SJCRH30 (cell line): Measurements from ENCODE around the gene TP53BP2. TPM values are rescaled to one million over a fixed set of nuclear protein-coding genes. Genes with fewer than 3 reads are reported as not detected.
"Not testable (repeated sequence)": the region's sequence is repeated elsewhere in the genome, so short reads cannot be mapped to it uniquely, and the experiment has no call there.

Experiments used
- DNase-seq, 2 experiments: peaks; one replicate each; pipeline ENCODE4 v3.0.0-alpha.2; 2015 to 2020
- H3K27ac ChIP-seq: fragments of 250-450 bp; sonication (Bioruptor Pico); 2 replicates; pipeline ENCODE4 v1.5.1; 2020; ENCODE audit warnings: mild to moderate bottlenecking, moderate library complexity
- H3K27me3 ChIP-seq: fragments of 250-450 bp; sonication (Bioruptor Pico); 2 replicates; pipeline ENCODE4 v1.5.1; 2020; ENCODE audit warnings: mild to moderate bottlenecking, moderate library complexity
- H3K36me3 ChIP-seq: fragments of 250-450 bp; sonication (Bioruptor Pico); 2 replicates; pipeline ENCODE4 v1.5.1; 2020; ENCODE audit warnings: mild to moderate bottlenecking, moderate library complexity
- H3K4me1 ChIP-seq: fragments of 250-450 bp; sonication (Bioruptor Pico); 2 replicates; pipeline ENCODE4 v1.5.1; 2020; ENCODE audit warnings: mild to moderate bottlenecking, moderate library complexity
- H3K4me3 ChIP-seq: fragments of 250-450 bp; sonication (Bioruptor Pico); 2 replicates; pipeline ENCODE4 v1.5.1; 2020; ENCODE audit warnings: mild to moderate bottlenecking, moderate library complexity
- H3K9me3 ChIP-seq: fragments of 250-450 bp; sonication (Bioruptor Pico); replicated peaks from 2 replicates; pipeline ENCODE4 v1.5.1; 2020; ENCODE audit warnings: mild to moderate bottlenecking, moderate library complexity
- total RNA-seq: library from RNA; depleted of rRNA; stranded (reverse); fragments of >200 nt; shearing (Covaris generic); gene quantifications from 2 replicates; pipeline ENCODE4 v1.2.3, GENCODE V29; 2014

TP53BP2 gene
- total RNA-seq, 1 experiment from 2014 or later: 54.4 TPM

DNA sequence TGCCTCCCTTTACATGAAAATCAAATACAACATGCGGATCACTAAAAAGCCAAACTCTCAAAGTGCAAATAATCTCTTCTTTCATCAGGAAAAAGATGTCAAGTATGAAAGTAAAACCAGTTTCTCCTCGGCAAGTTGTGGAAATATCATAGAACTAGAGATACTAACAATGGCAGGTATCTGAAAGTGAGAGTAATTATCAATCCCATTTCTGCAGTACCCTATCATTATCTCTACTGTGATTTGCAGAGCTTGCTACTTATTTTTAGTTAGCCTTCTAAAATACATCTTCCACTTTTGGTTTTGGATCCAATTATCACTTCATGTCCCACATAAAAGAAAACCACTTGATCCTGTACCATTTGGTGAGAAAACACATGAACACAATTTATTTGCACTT lies 3.0 kb downstream of the TP53BP2 start:
- no peak overlapping the region for H3K27ac ChIP-seq
- H3K4me1 ChIP-seq: peaks cover 4% of the 10 kb centered on the region; the same call in 1 of the 2 replicates
- H3K4me3 ChIP-seq: no peak overlapping the region
- no peaks in the 10 kb centered on the region for H3K9me3 ChIP-seq
- H3K36me3 ChIP-seq: no peaks in the 10 kb centered on the region
- DNase-seq: no peak
- H3K27me3 ChIP-seq: no peaks in the 10 kb centered on the region

DNA sequence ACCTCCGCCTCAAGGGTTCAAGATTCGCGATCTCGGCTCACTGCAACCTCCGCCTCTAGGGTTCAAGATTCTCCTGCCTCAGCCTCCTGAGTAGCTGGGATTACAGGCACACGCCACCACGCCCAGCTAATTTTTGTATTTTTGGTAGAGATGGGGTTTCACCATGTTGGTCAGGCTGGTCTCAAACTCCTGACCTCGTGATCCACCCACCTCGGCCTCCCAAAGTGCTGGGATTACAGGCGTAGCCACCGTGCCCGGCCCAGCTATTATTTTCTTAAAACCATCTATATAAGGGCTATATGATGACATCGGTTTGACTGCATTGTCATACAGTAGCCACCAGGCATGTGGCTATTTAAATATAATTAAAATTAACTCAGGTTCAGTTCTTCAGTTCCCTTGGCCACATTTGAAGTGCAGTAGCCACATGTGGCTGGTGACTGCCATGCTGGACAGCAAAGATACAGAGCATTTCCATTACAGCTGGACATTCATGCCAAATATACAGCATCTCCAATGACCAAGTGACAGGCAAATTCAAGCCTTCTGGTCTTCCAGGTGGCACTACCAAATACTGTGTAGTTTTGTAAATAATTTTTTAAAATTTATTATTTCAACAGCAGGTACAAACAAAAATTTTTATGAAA lies 3.6 kb downstream of the TP53BP2 start:
- H3K4me1 ChIP-seq: not testable (repeated sequence)

DNA sequence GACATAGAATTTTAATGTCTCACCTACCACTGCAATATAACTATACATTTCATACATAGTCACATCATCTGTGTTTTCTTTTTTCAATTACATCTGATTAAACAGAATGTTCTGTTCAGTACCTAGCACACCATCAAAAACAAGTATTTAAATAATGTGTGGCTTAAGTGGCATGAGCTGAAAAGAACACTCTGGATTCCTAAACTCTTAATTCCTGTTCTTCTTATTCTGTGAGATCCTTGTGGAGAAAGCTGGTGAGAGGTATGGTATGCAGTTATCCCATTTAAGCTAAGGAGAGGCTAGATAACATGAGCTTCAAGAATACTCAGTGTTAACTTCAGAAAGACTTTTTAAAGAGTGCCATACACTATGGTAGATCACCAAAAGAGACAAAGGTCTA lies 5.5 kb downstream of the TP53BP2 start:
- H3K27me3 ChIP-seq: no peaks in the 10 kb centered on the region
- no peak for DNase-seq
- no peak overlapping the region for H3K27ac ChIP-seq
- H3K9me3 ChIP-seq: no peaks in the 10 kb centered on the region
- no peaks in the 10 kb centered on the region for H3K36me3 ChIP-seq
- H3K4me3 ChIP-seq: no peak overlapping the region
- peaks cover 8% of the 10 kb centered on the region for H3K4me1 ChIP-seq

More for the DNA sequence above, 3.6 kb downstream of the TP53BP2 start:
- H3K9me3 ChIP-seq, H3K27me3 ChIP-seq, H3K27ac ChIP-seq, H3K36me3 ChIP-seq, DNase-seq, H3K4me3 ChIP-seq: not testable (repeated sequence)

DNA sequence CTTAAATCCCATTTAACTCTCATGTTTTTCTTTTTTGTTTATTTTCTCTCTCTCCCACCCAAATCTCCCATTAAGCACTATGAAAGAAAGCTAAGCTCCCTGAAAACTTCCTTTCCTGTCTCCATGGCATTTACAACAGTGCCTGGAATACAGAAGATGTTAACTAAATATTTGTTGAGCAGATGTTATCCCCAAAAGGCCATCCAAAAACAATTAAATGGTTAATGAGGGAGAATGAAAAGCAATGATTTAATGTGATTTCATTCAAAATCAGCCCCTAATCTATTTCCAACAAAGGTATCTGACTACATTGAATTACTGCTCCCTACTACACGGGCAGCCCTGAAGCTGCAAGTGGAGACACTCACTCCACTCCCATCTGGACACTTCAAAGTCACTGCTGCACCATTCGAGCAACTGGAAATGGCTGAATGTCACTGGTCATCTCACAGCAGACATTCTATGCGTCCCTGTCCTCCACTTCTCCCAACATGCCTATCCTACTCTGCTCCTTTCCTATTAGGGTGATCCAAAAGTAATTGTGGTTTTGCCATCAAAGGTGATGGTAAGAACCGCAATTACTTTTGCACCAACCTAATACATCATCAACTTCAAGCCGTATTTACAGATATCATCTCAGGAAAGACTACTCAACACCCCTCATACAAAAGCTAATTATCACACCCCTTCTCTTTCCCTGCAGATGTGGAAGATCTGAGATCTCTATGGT lies 7.5 kb downstream of the TP53BP2 start:
- H3K27me3 ChIP-seq: no peaks in the 10 kb centered on the region
- H3K9me3 ChIP-seq: no peaks in the 10 kb centered on the region
- peaks cover 8% of the 10 kb centered on the region for H3K4me1 ChIP-seq
- no peak for DNase-seq
- H3K36me3 ChIP-seq: no peaks in the 10 kb centered on the region
- no peak overlapping the region for H3K4me3 ChIP-seq
- H3K27ac ChIP-seq: no peak overlapping the region

DNA sequence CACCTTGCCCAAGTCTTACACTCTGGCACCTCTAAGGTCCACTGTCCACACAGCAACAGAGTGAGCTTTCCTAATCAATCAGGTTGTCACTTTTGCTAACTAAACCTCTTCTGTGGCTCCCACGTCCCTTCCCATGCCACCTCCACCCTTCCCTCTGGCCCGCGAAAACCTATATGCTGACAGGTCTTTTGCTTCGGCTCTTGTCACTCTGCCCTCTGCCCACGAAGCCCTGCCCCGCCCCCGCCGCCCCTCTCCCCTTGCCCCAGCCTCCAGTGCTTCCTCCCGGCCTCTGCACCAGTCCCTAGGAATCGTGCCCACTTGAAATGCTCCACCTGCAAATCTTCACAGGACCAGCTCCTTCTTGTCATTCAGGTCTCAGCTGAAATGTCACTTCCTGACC lies 8.1 kb downstream of the TP53BP2 start:
- no peak overlapping the region for H3K27ac ChIP-seq
- H3K36me3 ChIP-seq: no peaks in the 10 kb centered on the region
- peaks cover 8% of the 10 kb centered on the region for H3K4me1 ChIP-seq

DNA sequence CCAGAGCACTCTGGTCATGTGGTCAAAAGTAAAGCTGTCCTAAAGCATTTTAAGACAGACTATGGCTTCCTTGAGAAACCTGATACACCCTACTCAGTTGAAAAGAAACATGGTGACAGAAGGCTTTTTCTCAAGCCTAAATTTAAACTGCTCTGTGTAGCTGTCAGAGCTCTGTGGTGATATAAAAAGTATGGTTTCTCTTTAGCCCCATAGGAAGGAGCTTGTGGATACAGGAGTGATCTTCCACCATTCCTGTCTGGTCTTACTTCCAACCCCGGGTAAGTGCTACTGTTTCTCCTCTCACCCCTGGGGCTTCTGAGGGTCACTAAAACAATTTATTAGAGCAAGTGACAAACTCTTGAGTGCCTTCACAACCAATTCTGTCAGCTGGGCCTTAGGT lies 8.5 kb downstream of the TP53BP2 start:
- Histone ChIP-seq H3K4me3 (no peak overlapping the region), H3K27ac (no peak overlapping the region)
- DNase-seq: no peak

More for the DNA sequence above, 8.1 kb downstream of the TP53BP2 start:
- H3K9me3 ChIP-seq: no peaks in the 10 kb centered on the region
- DNase-seq: no peak
- H3K27me3 ChIP-seq: no peaks in the 10 kb centered on the region
- H3K4me3 ChIP-seq: no peak overlapping the region

DNA sequence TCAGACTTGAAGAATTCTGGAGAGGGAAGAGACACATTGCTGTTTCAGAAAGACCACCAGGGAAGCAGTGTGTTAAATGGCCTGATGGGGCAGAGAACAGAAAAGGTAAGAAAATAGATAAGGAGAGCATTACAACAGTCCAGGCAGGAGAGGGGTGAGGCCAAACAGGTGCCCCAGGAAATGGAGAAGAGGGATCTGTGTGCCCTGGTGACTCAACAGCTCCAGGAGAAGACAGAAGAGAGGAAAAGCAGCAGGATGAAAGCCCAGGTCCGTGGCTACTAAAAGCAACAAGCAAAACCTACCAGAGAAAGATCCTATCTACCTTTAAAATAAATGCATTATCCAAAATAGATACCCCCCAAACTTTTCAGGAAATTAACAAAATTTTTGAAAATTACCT lies 9.2 kb downstream of the TP53BP2 start:
- H3K36me3 ChIP-seq: no peaks in the 10 kb centered on the region
- H3K4me1 ChIP-seq: peaks cover 8% of the 10 kb centered on the region
- no peaks in the 10 kb centered on the region for H3K27me3 ChIP-seq
- no peak overlapping the region for H3K4me3 ChIP-seq
- H3K9me3 ChIP-seq: no peaks in the 10 kb centered on the region
- no peak for DNase-seq
- no peak overlapping the region for H3K27ac ChIP-seq

More for the DNA sequence above, 8.5 kb downstream of the TP53BP2 start:
- Histone ChIP-seq H3K36me3 (no peaks in the 10 kb centered on the region), H3K27me3 (no peaks in the 10 kb centered on the region), H3K9me3 (no peaks in the 10 kb centered on the region), H3K4me1 (peaks cover 8% of the 10 kb centered on the region)

DNA sequence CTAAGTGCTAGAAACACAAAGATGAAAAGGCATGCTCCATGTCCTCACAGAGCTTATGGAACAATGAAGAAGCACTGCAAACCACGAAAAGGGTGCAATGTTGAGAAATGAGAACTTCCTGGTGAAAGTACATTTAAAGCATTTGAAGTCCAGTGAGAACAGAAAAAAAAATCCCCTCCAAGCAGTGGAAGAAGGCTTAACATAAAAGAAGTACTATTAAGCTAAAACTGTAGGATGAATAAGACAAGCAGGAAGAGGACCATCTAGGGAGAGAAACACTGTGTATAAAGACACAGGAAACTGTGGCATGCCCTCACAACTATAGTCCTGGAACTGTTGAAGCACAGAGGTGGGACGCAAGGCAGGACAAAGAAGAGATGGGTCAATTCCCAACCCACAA lies 10.0 kb downstream of the TP53BP2 start:
- no peaks in the 10 kb centered on the region for H3K27me3 ChIP-seq
- no peak overlapping the region for H3K4me3 ChIP-seq
- DNase-seq: no peak
- H3K27ac ChIP-seq: no peak overlapping the region
- H3K4me1 ChIP-seq: peaks cover 4% of the 10 kb centered on the region; the same call in 1 of the 2 replicates
- no peaks in the 10 kb centered on the region for H3K9me3 ChIP-seq
- no peaks in the 10 kb centered on the region for H3K36me3 ChIP-seq

DNA sequence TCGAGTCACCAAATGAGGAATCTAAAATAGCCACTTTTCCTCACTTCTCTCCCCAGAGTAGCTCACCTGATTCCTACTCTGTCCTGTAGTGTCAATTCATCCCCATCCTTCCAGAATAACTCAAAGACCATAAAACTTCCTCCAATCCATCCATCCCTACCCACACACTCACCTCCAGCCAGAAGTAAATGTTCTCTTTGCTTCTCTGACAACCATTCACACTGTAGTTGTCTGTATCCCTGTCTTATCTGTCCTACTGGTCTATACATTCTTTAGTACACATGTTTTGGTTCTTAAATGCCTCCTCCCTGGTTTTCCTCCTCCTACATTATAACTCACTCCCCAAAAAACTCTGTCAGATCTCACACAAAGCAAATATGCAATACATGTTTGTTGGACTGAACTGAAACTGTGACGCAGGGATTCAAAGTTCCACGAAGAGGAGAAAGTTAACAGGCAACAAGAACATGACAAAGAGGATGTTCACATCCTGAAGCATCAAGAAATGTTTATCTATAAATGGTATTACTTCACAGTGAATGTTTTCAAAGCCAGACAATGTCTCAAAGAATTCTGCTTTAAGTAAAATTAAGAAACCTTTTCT lies 11.0 kb downstream of the TP53BP2 start:
- H3K27ac ChIP-seq: no peak overlapping the region
- no peak for DNase-seq

DNA sequence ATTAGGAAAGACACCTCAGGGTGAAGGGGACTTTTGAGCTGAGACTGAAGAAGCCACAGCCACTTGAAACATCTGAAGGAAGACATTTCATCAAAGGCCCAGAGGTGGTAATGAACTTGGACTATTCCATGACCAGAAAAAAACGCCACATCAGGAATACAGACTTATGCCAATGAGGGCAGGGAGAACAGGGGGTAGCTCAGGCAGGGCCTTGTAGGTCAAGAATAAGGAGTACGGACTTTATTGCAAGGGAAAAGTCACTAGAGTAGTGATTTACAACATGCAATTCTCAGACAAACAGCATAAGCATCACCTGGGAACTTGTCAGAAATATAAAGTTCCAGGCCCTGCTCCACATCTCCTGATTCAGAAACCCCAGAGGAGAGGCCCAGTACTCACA lies 11.8 kb downstream of the TP53BP2 start:
- Histone ChIP-seq H3K36me3 (no peaks in the 10 kb centered on the region), H3K4me1 (peaks cover 4% of the 10 kb centered on the region; the same call in 1 of the 2 replicates), H3K27me3 (no peaks in the 10 kb centered on the region), H3K27ac (no peak overlapping the region), H3K9me3 (no peaks in the 10 kb centered on the region), H3K4me3 (no peak overlapping the region)
- no peak for DNase-seq

More for the DNA sequence above, 11.0 kb downstream of the TP53BP2 start:
- Histone ChIP-seq H3K27me3 (no peaks in the 10 kb centered on the region), H3K4me3 (no peak overlapping the region), H3K4me1 (peaks cover 4% of the 10 kb centered on the region; the same call in 1 of the 2 replicates), H3K9me3 (no peaks in the 10 kb centered on the region), H3K36me3 (no peaks in the 10 kb centered on the region)

DNA sequence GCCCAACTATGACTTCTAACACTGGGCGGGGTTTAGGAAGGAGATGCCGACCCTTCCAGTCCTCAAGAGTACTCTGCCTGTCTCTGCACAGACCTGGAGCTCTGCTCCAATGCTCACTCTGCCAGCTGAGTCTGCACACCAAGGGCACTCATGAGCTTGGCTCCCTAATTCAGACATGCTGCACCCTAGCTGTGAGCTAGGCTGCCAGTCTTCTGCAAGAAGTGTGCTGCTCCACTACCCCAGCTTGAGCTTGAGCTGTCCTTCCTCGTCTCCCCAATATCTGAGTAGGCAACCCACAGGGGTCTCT lies 13.2 kb downstream of the TP53BP2 start:
- no peaks in the 10 kb centered on the region for H3K27me3 ChIP-seq
- H3K4me3 ChIP-seq: no peak overlapping the region
- peaks cover 4% of the 10 kb centered on the region; the same call in 1 of the 2 replicates for H3K4me1 ChIP-seq
- no peak overlapping the region for H3K27ac ChIP-seq
- DNase-seq: no peak
- H3K36me3 ChIP-seq: no peaks in the 10 kb centered on the region
- H3K9me3 ChIP-seq: no peaks in the 10 kb centered on the region

DNA sequence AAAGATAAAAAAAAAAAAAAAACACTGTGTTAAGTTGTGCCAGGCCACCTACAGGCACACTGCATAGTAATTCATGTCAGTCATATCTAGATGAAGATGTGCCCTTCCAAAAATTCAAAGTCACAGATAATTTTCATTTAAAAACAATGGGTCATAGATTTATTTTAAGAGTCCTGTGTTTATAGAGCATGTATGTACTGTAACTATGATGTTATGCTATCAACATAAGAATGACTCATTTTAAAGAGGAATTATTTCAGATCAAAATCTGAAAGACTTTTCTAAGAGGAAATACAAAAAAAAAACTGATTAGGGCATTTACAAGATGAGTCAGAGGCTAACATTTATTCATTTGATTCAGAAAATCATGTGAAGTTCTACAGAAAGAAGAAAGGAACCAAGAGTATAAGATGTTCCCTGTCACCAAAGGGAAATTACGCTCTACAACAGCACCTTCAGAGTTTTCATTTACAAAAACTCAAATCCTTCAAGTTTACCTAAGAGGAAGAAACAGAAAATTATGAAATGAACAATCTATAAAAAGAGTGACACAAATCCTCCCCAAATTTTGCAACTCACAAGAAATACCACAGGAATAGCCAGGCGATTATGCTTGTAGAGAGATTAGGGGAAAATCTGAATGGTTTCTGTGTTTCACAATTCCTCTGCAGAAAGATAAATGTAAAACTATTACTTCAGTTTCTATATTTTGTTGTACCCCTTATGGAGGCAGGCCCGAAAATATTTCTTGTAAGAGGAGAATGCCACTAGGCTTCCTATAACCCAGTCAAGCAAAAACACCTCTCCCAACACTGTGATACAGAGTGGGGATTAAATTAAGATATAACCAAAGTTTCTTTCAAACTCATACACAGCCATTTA lies 13.8 kb downstream of the TP53BP2 start:
- no peaks in the 10 kb centered on the region for H3K36me3 ChIP-seq
- no peaks in the 10 kb centered on the region for H3K4me1 ChIP-seq
- no peak overlapping the region for H3K4me3 ChIP-seq
- H3K27me3 ChIP-seq: no peaks in the 10 kb centered on the region
- H3K27ac ChIP-seq: no peak overlapping the region
- no peak for DNase-seq
- H3K9me3 ChIP-seq: no peaks in the 10 kb centered on the region

DNA sequence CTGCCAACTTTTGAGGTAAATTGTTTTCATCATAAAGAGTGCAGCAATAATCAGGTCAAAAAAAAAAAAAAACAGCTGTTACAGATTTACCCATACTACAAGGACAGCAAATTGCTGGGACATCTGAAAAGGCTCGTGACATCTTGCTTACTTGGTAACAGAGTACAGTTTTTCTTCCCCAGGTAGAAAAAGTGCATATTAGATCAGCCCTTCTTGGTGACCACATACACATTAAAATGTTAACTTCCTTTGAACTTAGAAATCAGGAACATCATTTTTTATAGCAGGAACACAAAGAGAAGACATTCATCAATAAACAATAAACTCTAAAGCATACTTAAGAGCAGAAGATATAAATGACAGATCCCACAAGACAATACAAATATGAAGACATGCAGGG lies 16.1 kb downstream of the TP53BP2 start:
- no peak overlapping the region for H3K4me3 ChIP-seq
- DNase-seq: no peak
- no peaks in the 10 kb centered on the region for H3K36me3 ChIP-seq
- H3K4me1 ChIP-seq: no peaks in the 10 kb centered on the region
- no peak overlapping the region for H3K27ac ChIP-seq
- no peaks in the 10 kb centered on the region for H3K27me3 ChIP-seq
- H3K9me3 ChIP-seq: no peaks in the 10 kb centered on the region

DNA sequence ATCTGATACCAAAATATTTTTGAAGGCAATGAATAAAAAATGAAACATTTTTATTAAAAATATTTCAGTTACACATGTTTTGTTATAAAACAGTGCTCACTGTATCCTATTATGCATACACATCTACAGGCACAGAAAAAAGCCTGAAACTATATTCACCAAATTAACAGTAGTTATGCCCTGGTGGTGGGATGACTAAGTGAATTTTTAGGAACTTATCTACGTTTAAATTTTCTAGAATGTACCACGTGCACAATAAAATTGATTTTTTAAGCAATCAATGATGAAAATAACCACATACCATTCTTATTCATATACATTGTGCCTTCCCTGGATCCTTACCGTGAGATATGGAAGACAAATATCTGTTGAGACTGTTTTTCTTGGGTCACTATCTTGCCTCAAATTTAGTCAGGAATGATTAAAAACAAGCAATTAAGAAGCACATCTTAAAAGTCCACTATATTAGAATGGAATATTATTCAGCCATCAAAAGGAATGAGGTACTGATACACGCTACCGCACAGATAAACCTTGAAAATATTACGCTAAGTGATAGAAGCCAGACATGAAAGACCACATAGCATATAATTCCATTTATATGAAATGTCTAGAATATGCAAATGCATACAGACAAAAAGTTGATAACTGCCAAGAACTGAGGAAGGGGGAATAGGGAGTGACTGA lies 17.4 kb downstream of the TP53BP2 start:
- H3K4me3 ChIP-seq: no peak overlapping the region
- no peaks in the 10 kb centered on the region for H3K4me1 ChIP-seq
- no peaks in the 10 kb centered on the region for H3K27me3 ChIP-seq
- DNase-seq: no peak
- no peaks in the 10 kb centered on the region for H3K9me3 ChIP-seq
- H3K36me3 ChIP-seq: no peaks in the 10 kb centered on the region
- H3K27ac ChIP-seq: no peak overlapping the region
